ENCODE measurements around the gene CISD3. TPM values are rescaled to one million over a fixed set of nuclear protein-coding genes. Genes with fewer than 3 reads are reported as not detected.

CISD3 gene
- total and polyA plus RNA-seq, 2 donors (not counting 1 experiment from before 2014, with no cell fraction given) = 5.0 to 11.3 TPM

- DNase-seq = no peak
- CTCF ChIA-PET = interaction anchor here (0.6 to 0.7 kb wide), 2 partner anchors 10 to 19 kb away, joined by 3 to 4 read pairs; no protein-coding TSS in a partner anchor
- Histone ChIP-seq H3K36me3 (replicated peaks in 1 of 2; ENCODE audit: control extremely low read depth in 1 of 2, control insufficient read depth in 1 of 2, extremely low read depth in 1 of 2, insufficient read depth in 2 of 2, low read length in 1 of 2) (peaks cover 3 to 62% of the 10 kb centered on the region in 2 experiments), H3K27me3 (replicated peaks in 1 of 4; ENCODE audit: control extremely low read depth in 1 of 4, control insufficient read depth in 3 of 4, insufficient read depth in 4 of 4, low read length in 3 of 4) (no peaks in the 10 kb centered on the region), H4K20me1 (ENCODE audit: control insufficient read depth, insufficient read depth, low read length, poor library complexity, severe bottlenecking) (peaks cover 72% of the 10 kb centered on the region), H3K27ac (ENCODE audit: low read length in 2 of 2) (no peak overlapping the region), H3K79me2 (ENCODE audit: control insufficient read depth, insufficient read depth, low read length) (peaks cover 31% of the 10 kb centered on the region), H3K9ac (ENCODE audit: low read length) (no peak overlapping the region), H3K4me2 (replicated peaks; ENCODE audit: low read depth, low read length, poor library complexity, severe bottlenecking) (no peak overlapping the region), H3K4me3 (ENCODE audit: control extremely low read depth in 1 of 5, extremely low read depth in 1 of 5, insufficient read depth in 1 of 5, low read depth in 2 of 5, low read length in 4 of 5) (no peak overlapping the region), H3K9me3 (ENCODE audit: control extremely low read depth in 1 of 3, control insufficient read depth in 2 of 3, insufficient read depth in 1 of 3, low read length in 2 of 3) (no peaks in the 10 kb centered on the region), H2AFZ (ENCODE audit: insufficient read depth, low read depth, low read length, poor library complexity, severe bottlenecking) (no peak overlapping the region), H3K4me1 (ENCODE audit: control insufficient read depth in 2 of 2, insufficient read depth in 2 of 2, low read length in 2 of 2) (peaks cover 10 to 27% of the 10 kb centered on the region in 2 donors)
- no peak for ATAC-seq (ENCODE audit: low read depth)
- peaks cover 29% of the 10 kb centered on the region for H3K4me1 Mint-ChIP-seq
- no peak for TF ChIP-seq CTCF (IDR thresholded peaks at IDR 0.05)
- no peak for TF ChIP-seq EZH2 (IDR thresholded peaks at IDR 0.05; ENCODE audit: borderline replicate concordance, insufficient read depth, low read depth, low read length, poor library complexity, severe bottlenecking)
- POLR2A ChIA-PET = interaction anchor here (0.6 kb wide), 1 partner anchor 10 kb away, joined by 3 read pairs; no protein-coding TSS in a partner anchor
- H3K27me3 Mint-ChIP-seq = no peaks in the 10 kb centered on the region
- H3K9me3 Mint-ChIP-seq (ENCODE audit: insufficient read depth) = no peaks in the 10 kb centered on the region
- 98% methylated on average over 16 of the region's 18 CpGs for WGBS (ENCODE audit: insufficient coverage)
- no peak overlapping the region for H3K4me3 Mint-ChIP-seq
- no peak overlapping the region for H3K27ac Mint-ChIP-seq
- intact Hi-C loops (cut with micrococcal nuclease) = no loop called here
Observed at GRCh38 chr17:38709104-38709820, 20.9 kb upstream of the CISD3 start.
